GM12872 (cell line): ENCODE data around the gene IL10RA.

Source experiments
- TF ChIP-seq, protein P1 (sequence below): IDR thresholded peaks from 3 replicates; pipeline ENCODE4 v1.5.1; 2011; ENCODE audit warnings: low read depth, mild to moderate bottlenecking, low read length, moderate library complexity; ENCODE audit not compliant: insufficient read depth

The IL10RA gene

DNA sequence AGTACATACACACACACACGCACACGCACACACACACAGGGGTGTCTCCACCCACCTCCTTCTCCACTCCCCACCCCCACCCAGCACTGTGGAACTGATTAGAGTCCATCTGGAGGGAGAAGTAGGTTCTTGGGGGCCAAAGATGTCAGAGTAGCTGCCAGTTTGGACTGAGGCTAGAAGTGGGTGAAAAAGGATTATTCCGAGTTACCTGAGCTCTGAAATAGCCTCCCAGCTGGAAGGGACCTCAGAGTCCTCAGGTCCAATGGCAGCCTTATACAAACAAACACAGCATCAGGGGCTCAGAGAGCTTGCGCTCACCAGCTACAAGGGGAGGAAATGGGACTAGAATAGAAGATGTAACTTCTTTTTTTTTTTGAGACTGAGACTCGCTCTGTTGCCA lies 20.8 kb downstream of the IL10RA start:
- TF ChIP-seq, protein P1, sequence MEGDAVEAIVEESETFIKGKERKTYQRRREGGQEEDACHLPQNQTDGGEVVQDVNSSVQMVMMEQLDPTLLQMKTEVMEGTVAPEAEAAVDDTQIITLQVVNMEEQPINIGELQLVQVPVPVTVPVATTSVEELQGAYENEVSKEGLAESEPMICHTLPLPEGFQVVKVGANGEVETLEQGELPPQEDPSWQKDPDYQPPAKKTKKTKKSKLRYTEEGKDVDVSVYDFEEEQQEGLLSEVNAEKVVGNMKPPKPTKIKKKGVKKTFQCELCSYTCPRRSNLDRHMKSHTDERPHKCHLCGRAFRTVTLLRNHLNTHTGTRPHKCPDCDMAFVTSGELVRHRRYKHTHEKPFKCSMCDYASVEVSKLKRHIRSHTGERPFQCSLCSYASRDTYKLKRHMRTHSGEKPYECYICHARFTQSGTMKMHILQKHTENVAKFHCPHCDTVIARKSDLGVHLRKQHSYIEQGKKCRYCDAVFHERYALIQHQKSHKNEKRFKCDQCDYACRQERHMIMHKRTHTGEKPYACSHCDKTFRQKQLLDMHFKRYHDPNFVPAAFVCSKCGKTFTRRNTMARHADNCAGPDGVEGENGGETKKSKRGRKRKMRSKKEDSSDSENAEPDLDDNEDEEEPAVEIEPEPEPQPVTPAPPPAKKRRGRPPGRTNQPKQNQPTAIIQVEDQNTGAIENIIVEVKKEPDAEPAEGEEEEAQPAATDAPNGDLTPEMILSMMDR = no peak

DNA sequence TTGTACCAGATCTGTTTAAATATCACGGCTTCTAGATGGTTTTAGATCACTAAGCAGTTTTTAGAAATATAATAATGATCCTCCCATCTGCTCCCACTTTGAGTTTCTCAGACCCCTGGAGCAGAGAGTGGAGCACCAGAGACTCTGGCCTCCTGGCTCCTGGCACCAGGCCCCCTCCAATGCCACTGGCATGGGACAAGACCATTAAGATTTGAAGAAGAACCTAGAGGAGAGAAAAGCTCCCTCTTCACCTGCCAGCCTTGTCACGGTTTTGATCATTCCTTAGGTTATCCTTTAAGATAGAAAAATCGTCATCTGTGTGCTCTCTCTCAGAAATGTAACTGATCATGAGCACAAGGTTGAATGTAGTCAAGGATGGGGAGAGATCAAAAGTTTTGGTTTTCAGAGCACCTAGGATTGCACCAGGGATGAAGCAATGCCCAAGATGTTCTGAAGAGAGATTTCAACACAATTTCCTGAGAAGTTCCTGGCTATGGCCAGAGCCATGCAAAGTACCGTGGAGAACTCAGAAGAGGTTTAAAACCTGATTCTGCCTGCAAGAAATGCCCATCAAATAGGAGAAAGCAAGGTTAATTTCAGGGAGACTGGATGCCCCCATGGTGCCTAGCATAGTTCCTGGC lies 22.2 kb downstream of the IL10RA start:
- TF ChIP-seq, protein P1 = no peak

DNA sequence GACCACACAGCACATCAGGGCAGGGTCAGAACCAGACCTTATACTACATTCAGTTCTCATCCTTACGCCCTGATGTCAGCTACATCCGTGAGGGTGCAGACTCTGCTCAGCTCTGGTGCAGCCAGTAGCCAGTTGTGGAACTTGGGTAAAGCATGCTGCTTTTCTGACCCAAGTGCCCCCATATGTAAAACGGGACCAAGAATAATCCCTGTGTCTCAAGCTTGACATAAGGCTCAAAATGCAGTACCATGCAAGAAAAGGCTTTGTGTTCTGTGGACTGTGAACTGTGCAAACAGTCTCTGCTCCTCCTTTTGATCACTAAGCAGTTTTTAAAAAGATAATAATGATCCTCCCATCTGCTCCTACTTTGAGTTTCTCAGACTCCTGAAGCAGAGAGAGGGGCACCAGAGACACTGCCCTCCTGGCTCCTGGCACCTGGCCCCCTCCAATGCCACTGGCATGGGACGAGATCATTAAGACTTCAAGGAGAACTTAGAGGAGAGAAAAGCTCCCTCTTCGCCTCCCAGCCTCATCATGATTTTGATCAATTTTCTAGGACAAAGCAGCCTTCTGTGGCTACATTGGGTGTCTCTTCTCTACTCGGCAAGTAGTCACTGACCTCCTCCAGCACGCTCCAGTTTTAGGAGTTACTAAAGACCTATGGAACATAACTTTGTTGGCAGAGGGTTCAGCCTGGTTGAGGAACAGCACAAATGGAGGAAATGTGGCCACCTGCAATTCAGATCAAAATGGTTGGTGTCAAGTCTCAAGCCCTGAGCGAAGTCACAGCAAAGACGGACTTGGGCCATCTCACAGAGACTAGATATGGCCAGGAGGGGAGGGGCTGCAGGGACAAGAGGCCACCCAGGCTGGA lies 23.9 kb downstream of the IL10RA start:
- TF ChIP-seq, protein P1 = no peak

DNA sequence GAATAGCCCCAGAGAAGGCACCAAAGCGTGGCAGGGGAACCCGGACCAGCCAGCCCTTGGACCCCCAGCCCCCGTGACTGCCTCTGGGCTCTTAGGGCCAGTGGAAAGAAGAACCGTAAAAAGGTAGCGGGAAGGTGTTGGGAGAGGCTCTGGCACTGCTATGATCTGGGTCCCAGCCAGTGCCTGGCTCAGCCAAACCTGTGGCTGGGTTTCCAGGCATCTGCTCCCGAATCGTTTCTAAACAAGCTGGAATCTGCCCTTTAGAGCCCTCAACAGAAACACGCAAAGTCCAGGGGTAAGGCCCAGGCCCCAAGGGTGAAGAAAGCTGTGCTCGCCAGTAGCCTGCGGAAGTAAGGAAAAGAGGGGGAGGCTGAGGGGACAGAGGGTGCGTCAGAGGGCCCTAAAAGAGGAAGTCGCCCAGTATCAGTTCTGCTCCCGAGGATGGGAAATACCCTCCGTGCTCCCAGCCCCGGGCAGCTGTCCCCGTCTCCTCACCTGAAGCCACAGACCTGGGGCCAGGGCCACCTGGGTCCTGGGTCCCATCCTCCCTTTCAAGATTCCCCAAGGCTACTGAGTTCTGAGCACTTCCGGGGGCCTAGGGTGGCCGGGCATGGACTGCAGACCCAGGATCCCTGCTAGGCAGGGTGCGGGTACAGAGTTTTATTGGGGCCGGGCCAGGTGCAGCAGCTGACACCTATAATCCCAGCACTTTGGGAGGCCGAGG lies 24.7 kb downstream of the IL10RA start:
- TF ChIP-seq, protein P1 = no peak

DNA sequence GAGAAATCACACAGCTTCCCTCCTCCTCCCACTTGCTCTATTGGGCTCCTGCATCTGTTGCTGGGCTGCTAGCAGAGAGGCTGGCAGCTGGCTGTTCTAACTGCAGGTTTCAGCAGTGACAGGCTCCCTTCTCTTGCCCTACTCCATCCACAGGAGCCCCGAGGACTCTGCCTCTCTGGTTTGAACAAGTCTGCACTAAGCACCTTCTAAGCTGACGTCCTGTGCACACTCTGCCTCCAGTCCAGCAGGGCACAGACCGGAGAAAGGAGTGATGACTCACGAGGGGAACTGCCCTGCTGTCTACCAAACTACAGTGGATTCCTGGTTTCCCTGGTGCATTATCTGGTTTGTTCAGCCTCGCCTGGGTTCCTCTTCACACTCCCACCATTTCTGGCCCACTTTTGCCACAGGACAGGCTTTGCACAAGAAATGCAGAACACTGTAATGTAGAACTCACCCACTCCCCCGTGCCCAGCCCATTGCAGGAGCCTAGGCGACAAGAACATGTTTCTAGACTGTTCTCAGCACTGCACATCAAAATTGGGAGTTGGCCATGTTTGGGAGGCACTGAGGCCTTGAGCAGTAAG lies 26.0 kb downstream of the IL10RA start:
- TF ChIP-seq, protein P1 = no peak

DNA sequence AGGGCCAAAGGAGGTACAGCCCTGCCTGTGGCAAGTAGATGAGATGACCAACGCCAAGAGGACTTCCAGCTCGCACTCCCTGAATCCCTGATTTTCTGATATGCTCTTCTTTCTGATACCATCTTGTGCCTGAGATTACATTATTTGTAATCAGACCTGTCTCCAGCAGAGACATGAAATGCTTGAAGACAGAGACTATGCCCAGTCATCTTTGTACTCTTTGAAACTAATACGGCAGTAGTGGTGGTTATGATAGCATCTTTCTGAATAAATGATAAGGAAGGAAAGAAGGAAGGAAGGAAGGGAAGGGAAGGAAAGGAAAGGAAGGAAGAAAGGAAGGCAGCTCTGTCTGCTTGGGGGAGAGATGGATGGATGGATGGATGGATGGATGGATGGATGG lies 27.8 kb downstream of the IL10RA start:
- TF ChIP-seq, protein P1 = no peak

DNA sequence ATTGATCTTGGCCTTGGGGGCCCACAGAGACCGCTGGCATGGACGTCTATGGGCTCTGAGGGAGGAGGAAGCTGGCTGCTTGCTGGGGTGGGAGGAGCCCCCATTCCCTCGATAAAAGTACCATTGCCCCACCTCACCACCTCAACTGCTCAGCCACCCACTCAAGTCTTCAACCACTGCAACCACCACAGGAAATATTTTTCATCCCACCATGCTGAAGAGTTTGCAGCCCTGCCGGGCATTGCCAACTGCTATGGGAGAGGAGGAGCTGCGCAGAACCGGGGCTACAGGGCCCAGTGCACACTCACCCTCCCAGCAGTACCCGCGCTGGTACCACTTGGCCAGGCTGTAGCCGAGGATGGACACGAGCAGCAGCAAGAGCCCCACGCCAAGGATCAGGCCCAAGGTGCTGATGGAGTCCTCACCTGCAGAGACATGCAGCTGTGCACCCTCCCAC lies 29.2 kb downstream of the IL10RA start:
- TF ChIP-seq, protein P1 = no peak
